ENCODE results near the gene HS3ST6.

Gene HS3ST6

GRCh38 chr16:1919327-1919998 is 1.2 kb upstream of the HS3ST6 start:
- no peak for TF ChIP-seq CTCF (conservative IDR thresholded peaks at IDR 0.05; ENCODE audit: low read length)
- H3K4me3 ChIP-seq (ENCODE audit: low read length) = no peak overlapping the region
- no peak for DNase-seq (ENCODE audit: low read depth)

DNA sequence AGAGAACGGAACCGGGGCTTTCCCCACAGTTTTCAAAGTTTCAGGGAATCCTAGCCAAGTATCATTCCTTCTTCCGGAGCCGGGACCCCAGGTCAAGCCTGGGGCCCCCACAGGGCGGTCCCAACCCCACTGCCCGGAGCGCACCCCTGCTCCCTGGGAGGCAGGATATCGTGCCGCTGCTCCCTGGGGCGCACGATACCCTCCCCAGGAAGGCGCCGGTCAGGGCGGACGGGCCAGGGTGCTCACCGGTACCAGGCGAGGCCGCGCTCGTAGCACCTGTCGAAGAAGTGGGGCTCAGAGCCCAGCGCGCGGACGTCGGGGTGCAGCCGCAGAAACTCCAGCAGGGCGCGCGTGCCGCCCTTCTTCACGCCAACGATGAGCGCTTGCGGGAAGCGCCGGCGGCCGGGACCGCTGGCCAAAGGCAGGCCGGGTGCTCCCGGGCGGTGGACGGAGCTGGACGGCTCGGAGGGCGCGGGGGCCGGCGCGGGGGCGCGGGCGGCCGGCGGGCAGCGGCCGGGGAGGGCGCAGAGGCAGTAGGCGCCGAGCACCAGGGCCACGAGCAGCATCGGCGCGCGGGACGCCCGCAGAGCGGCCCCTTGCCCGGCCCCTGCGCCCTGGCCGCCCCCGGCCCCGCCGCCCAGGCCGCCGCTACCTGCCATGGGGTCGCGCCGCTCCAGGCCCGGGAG is 407 bp downstream of the HS3ST6 start:
- H3K4me3 ChIP-seq (ENCODE audit: low read length) = no peak overlapping the region
- DNase-seq (ENCODE audit: low read depth) = no peak
- no peak for TF ChIP-seq CTCF (conservative IDR thresholded peaks at IDR 0.05; ENCODE audit: low read length)

DNA sequence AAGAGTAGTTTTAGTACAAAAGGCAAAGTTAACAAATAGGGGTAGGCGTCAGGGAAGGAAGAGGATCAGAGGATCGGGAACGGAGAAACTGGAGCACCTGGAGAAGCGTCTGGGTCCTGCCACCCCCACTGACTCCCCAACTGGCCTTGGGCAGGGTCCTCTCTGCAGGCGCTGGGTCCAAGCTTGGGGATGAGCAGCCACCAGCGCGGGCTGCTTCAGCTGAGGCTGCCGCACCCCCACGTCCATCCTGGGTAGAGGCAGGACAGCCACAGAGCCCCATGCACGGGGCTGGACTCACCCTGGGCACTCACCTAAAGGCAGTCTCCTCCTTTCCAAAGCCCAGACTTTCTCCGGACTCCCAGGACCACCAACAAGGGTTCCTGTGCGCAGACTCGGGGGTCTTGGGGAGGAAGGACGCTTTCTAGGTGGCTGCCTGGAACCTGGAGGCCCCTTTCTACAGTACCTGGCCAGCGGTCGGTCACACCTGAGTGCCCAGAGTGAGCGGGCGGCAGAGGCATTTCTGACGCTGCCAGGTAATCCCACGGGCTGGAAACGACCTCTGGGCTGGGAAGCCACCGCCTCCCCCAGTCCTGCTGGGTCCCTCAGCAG is 1.1 kb downstream of the HS3ST6 start:
- TF ChIP-seq CTCF (conservative IDR thresholded peaks at IDR 0.05; ENCODE audit: low read length) = no peak
- H3K4me3 ChIP-seq (ENCODE audit: low read length) = no peak overlapping the region
- DNase-seq (ENCODE audit: low read depth) = no peak

DNA sequence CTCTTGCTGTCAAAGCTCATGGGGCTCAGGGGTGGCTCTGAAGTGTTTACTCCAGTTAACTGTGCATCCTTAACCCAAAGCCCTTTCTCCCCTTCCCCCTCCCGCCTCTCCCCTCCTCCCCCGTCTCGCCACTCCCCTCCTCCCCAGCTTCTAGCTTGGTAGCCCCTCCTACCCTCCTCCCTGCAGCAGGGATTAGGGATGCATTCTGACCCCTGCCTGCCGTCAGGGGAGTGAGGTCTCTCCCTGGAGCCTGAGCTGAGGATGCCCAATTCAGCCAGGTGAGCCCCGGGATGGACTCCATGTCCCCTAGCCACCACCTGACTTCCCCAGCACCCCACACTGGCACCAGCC is 1.6 kb downstream of the HS3ST6 start:
- H3K4me3 ChIP-seq (ENCODE audit: low read length) = no peak overlapping the region
- TF ChIP-seq CTCF (conservative IDR thresholded peaks at IDR 0.05; ENCODE audit: low read length) = no peak
- no peak for DNase-seq (ENCODE audit: low read depth)

DNA sequence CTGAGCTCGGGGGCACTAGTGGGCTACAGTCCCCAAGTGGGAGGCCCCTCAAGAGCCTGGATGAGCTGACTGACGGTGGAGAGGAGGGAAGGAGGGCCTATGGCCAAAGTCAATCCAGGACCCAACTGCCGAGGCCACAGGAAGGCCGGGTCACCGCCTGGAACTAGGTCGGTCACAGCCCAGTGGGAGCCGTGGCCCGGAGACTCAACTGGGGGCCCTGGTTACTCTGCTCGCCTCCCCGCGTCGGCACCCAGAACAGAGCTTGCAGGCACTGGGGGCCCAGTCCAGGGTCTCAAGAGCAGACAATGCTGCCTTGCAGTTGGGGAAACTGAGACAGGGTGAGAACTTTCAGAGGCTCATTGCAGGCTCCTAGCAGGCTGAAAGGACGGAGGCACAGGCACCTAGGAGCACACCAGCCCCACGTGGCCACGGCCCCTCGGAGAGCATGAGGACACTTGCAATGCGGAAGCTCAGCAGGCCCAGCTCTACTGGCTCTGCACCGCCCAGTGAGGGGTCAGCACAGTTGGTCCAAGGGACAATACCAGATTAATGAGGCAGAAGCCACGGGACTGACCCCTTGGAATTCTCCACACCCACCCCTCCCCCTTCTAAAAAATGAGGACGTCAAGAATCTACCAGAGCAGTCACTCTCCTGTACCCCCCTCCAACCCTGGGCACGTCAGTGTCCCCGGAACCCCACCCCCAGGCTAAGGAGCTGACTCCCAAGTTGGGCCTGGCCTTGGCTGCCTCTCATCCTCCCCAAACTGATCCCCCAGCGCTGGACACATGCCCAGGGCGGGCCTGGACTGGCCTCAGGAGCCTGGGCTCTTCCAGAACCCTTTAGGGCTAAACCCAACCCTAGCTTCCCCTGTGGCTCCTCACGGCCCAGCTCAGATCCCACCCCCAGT is 2.2 kb downstream of the HS3ST6 start:
- no peak overlapping the region for H3K4me3 ChIP-seq (ENCODE audit: low read length)
- DNase-seq (ENCODE audit: low read depth) = no peak
- TF ChIP-seq CTCF (conservative IDR thresholded peaks at IDR 0.05; ENCODE audit: low read length) = no peak

GRCh38 chr16:1914988-1915387 is 3.2 kb downstream of the HS3ST6 start:
- H3K4me3 ChIP-seq (ENCODE audit: low read length) = no peak overlapping the region
- no peak for TF ChIP-seq CTCF (conservative IDR thresholded peaks at IDR 0.05; ENCODE audit: low read length)
- no peak for DNase-seq (ENCODE audit: low read depth)

All from AG10803 (cell line).